PC-3 (cell line): Measurements from ENCODE around the gene ZNF740. TPM values are rescaled to one million over a fixed set of nuclear protein-coding genes. Genes with fewer than 3 reads are reported as not detected.

Experiments used
- ATAC-seq: fragments of 200-7000 bp; cut with Tn5 transposase; 2 replicates; pipeline ENCODE4 v1.9.1; 2020; ENCODE audit warnings: mild to moderate bottlenecking, moderate library complexity
- BruUV-seq: library from RNA; stranded (reverse); fragments of 400-500 nt; replicated peaks from 2 replicates; lab custom pipeline; 2021; lab: Mats Ljungman, UMichigan
- CTCF ChIA-PET: fragments of 300-600 bp; sonication (Branson Sonifier 250); formaldehyde crosslinking; loops from one replicate; lab custom pipeline; 2022; ENCODE audit warnings: antibody characterized with exemption; lab: Charles Lee
- POLR2A ChIA-PET: fragments of 300-600 bp; sonication (Branson Sonifier 250); formaldehyde crosslinking; loops from one replicate; lab custom pipeline; 2022; ENCODE audit warnings: antibody characterized with exemption; ENCODE audit not compliant: unreplicated experiment; lab: Charles Lee
- DNase-seq: peaks from one replicate; pipeline ENCODE4 v3.0.0-alpha.2; 2015
- H2AFZ ChIP-seq: fragments of 300-600 bp; sonication (generic); 2 replicates; pipeline ENCODE4 v1.6.0; 2016; ENCODE audit warnings: antibody characterized with exemption, low read length
- H3F3A ChIP-seq: fragments of 300-600 bp; sonication (generic); one replicate; pipeline ENCODE4 v1.6.0; 2017; ENCODE audit warnings: antibody characterized with exemption, low read length, control low read depth, mild to moderate bottlenecking; ENCODE audit not compliant: unreplicated experiment
- H3K27ac ChIP-seq: fragments of 300-600 bp; sonication (generic); 2 replicates; pipeline ENCODE4 v1.5.1; 2016; ENCODE audit warnings: mild to moderate bottlenecking, low read length
- H3K27me3 ChIP-seq: fragments of 300-600 bp; sonication (generic); 2 replicates; pipeline ENCODE4 v1.6.1; 2016; ENCODE audit warnings: low read length, mixed read lengths
- H3K36me3 ChIP-seq: fragments of 300-600 bp; sonication (generic); 2 replicates; pipeline ENCODE4 v1.6.1; 2016; ENCODE audit warnings: low read depth, mixed run types, low read length, mixed read lengths
- H3K4me1 ChIP-seq: fragments of 300-600 bp; sonication (generic); 2 replicates; pipeline ENCODE4 v1.5.1; 2016; ENCODE audit warnings: low read length; ENCODE audit not compliant: insufficient read depth
- H3K4me2 ChIP-seq: fragments of 300-600 bp; sonication (generic); 2 replicates; pipeline ENCODE4 v1.6.0; 2016; ENCODE audit warnings: low read length
- H3K4me3 ChIP-seq: fragments of 300-600 bp; sonication (generic); 2 replicates; pipeline ENCODE4 v1.5.1; 2016; ENCODE audit warnings: mild to moderate bottlenecking, low read length, mixed read lengths
- H3K79me2 ChIP-seq: fragments of 300-600 bp; sonication (generic); 2 replicates; pipeline ENCODE4 v1.6.1; 2017; ENCODE audit warnings: low read length, mixed read lengths
- H3K9ac ChIP-seq: fragments of 300-600 bp; sonication (generic); 2 replicates; pipeline ENCODE4 v1.6.0; 2016; ENCODE audit warnings: mild to moderate bottlenecking, low read length
- H3K9me2 ChIP-seq: fragments of 300-600 bp; sonication (generic); replicated peaks from 2 replicates; pipeline ENCODE4 v1.6.1; 2016; ENCODE audit warnings: mixed run types, low read length, mixed read lengths
- H3K9me3 ChIP-seq: fragments of 300-600 bp; sonication (generic); 2 replicates; pipeline ENCODE4 v1.6.1; 2016; ENCODE audit warnings: low read length, mixed read lengths
- H4K20me1 ChIP-seq: fragments of 300-600 bp; sonication (generic); 2 replicates; pipeline ENCODE4 v1.6.1; 2016; ENCODE audit warnings: low read length, mixed read lengths
- EZH2 ChIP-seq: fragments of 300-600 bp; sonication (generic); IDR thresholded peaks from one replicate; pipeline ENCODE4 v1.6.1; 2017; ENCODE audit warnings: antibody characterized with exemption, mild to moderate bottlenecking, low read length; ENCODE audit not compliant: unreplicated experiment
- EZH2phosphoT487 ChIP-seq: fragments of 300-600 bp; sonication (generic); IDR thresholded peaks from 2 replicates; pipeline ENCODE4 v1.6.1; 2018; ENCODE audit warnings: mild to moderate bottlenecking, antibody characterized with exemption, low read length, borderline replicate concordance
- intact Hi-C: fragments of 100-400 bp; cut with micrococcal nuclease; formaldehyde crosslinking; loops from 2 replicates; pipeline ENCODE4 v1.9.0; 2023
- total RNA-seq: library from RNA; depleted of rRNA; stranded (reverse); fragments of >200 nt; gene quantifications from 2 replicates; pipeline ENCODE4 v1.2.3, GENCODE V29; 2014
- TF ChIP-seq, protein P1 (sequence below): fragments of 300-600 bp; sonication (generic); conservative IDR thresholded peaks from 2 replicates; pipeline ENCODE4 v1.5.1; 2017; ENCODE audit warnings: antibody characterized with exemption, low read depth, mild to moderate bottlenecking, low read length

Gene ZNF740
- total RNA-seq, 1 experiment from 2014 or later, result 12.3 TPM

DNA sequence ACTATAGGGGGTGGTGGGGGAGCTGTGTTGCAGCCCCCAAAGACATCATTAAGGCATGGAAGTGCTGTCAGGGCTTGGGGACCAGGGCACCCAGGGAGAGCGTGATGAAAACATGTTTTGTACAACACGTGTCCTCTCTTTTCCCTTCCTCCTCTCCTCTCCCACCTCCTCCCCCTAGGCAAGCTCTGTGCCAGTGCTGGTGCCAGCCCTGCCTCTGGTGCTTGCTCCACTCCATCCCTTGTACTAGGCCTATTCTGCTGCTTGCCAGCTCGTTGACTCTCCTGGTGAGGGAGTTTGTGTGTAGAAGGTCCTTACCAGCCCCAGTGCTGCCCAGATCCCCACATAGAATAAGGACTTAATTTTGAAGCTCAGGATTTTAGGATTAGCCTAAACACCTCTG is 54.6 kb downstream of the ZNF740 start:
- H3K9ac ChIP-seq, result no peak overlapping the region
- BruUV-seq, result no TSS peak
- ATAC-seq (no peak), DNase-seq (no peak)
- H3F3A ChIP-seq, result peaks cover 3% of the 10 kb centered on the region
- H3K4me1 ChIP-seq, result peaks cover 32% of the 10 kb centered on the region
- H3K9me2 ChIP-seq, result no peaks in the 10 kb centered on the region
- H3K27ac ChIP-seq, result no peak overlapping the region
- H4K20me1 ChIP-seq, result no peaks in the 10 kb centered on the region
- H3K9me3 ChIP-seq, result no peaks in the 10 kb centered on the region
- intact Hi-C loops, result no loop called here
- H3K27me3 ChIP-seq, result no peaks in the 10 kb centered on the region
- peaks cover 14% of the 10 kb centered on the region for H3K79me2 ChIP-seq
- H3K4me3 ChIP-seq, result no peak overlapping the region
- no peak overlapping the region for H3K4me2 ChIP-seq
- TF ChIP-seq EZH2phosphoT487, result no peak
- no peak for TF ChIP-seq EZH2
- TF ChIP-seq, protein P1, sequence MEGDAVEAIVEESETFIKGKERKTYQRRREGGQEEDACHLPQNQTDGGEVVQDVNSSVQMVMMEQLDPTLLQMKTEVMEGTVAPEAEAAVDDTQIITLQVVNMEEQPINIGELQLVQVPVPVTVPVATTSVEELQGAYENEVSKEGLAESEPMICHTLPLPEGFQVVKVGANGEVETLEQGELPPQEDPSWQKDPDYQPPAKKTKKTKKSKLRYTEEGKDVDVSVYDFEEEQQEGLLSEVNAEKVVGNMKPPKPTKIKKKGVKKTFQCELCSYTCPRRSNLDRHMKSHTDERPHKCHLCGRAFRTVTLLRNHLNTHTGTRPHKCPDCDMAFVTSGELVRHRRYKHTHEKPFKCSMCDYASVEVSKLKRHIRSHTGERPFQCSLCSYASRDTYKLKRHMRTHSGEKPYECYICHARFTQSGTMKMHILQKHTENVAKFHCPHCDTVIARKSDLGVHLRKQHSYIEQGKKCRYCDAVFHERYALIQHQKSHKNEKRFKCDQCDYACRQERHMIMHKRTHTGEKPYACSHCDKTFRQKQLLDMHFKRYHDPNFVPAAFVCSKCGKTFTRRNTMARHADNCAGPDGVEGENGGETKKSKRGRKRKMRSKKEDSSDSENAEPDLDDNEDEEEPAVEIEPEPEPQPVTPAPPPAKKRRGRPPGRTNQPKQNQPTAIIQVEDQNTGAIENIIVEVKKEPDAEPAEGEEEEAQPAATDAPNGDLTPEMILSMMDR, result no peak
- CTCF ChIA-PET, result no interaction called here
- H3K36me3 ChIP-seq, result no peaks in the 10 kb centered on the region
- POLR2A ChIA-PET, result no interaction called here
- no peak overlapping the region for H2AFZ ChIP-seq

DNA sequence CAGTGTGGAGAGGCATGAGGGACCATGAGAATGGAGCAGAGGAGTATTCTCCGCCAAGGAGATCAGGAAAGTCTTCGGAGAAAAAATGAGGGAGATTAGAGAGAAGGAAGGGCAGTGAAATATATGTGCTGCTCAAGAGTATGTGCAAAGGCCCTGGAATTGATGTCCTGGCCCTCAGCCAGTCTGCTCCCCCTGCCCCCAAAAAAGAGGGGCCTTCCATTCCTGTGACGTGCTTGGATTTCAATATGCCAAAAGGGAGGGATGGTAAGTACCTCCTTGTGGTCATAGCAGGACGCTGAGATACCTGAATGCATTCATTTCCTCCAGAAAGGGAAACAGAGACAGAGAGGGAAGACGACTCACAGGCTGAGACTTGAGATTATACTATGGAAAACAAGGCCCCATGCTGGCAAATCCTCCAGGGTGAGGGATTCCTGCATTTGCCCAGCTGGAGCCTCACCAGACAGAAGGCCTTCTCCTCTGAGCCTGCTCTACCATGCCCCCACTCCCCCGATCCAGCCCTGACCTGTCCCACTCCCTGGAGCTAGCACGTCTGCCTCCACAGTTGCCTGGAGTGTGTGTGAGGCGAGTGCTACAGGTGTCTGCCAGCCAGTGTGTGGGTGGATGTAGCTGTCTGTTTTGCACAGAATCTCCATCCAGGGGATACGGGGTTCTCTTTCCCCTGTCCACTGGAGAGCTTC is 55.4 kb downstream of the ZNF740 start:
- no peak for DNase-seq
- ATAC-seq, result no peak
- Histone ChIP-seq H3K9me2 (no peaks in the 10 kb centered on the region), H3K9ac (no peak overlapping the region), H4K20me1 (no peaks in the 10 kb centered on the region), H3K4me1 (peaks cover 25% of the 10 kb centered on the region), H3K27me3 (no peaks in the 10 kb centered on the region), H3K4me2 (no peak overlapping the region), H3K36me3 (no peaks in the 10 kb centered on the region), H3F3A (peaks cover 3% of the 10 kb centered on the region), H3K27ac (no peak overlapping the region), H3K9me3 (no peaks in the 10 kb centered on the region), H3K4me3 (no peak overlapping the region), H2AFZ (no peak overlapping the region), H3K79me2 (peaks cover 9% of the 10 kb centered on the region)
- no TSS peak for BruUV-seq
- TF ChIP-seq EZH2 (no peak), EZH2phosphoT487 (no peak)
- TF ChIP-seq, protein P1, result no peak
- intact Hi-C loops, result no loop called here
- ChIA-PET CTCF (no interaction called here), POLR2A (no interaction called here)

DNA sequence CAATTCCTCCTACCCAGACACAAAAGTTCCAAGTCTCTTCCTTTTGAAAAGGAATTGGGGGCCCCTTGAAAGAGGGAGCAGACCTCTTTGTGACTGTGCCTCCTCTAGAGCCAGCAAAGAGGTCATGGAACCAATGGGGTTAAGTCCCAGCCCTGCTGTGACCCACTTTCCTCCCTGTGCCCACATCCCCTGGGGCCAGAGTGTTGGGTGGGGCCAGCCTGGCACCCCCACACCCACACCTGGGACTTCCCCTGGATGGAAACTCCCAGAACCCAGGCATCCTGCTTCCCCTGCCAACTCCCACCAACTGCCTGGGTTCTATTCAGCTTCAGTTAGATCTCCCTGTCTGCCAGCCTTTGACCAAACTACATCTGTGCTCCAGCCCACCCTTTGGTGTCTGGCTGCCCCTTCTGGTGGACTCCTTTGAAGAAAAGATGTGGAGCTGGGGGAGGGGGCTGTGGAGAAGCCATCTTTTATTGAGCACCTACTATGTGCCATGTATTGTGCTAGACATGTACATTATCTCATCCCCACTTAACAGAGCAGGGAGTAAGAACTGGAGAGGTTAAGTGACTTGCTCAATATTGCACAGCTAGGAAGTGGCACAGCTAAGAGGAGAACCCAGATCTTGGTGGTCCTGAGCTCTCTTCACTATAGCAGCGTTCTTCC is 56.1 kb downstream of the ZNF740 start:
- intact Hi-C loops, result no loop called here
- peaks cover 18% of the 10 kb centered on the region for H3K4me1 ChIP-seq
- ATAC-seq (no peak), DNase-seq (no peak)
- BruUV-seq, result no TSS peak
- H3F3A ChIP-seq, result peaks cover 3% of the 10 kb centered on the region
- H3K4me3 ChIP-seq, result no peak overlapping the region
- no peak overlapping the region for H2AFZ ChIP-seq
- ChIA-PET POLR2A (no interaction called here), CTCF (no interaction called here)
- no peak overlapping the region for H3K4me2 ChIP-seq
- peaks cover 2% of the 10 kb centered on the region for H3K79me2 ChIP-seq
- H3K27ac ChIP-seq, result no peak overlapping the region
- H3K9me3 ChIP-seq, result no peaks in the 10 kb centered on the region
- H3K36me3 ChIP-seq, result no peaks in the 10 kb centered on the region
- H3K9ac ChIP-seq, result no peak overlapping the region
- H3K9me2 ChIP-seq, result no peaks in the 10 kb centered on the region
- H3K27me3 ChIP-seq, result no peaks in the 10 kb centered on the region
- H4K20me1 ChIP-seq, result no peaks in the 10 kb centered on the region
- TF ChIP-seq EZH2, result no peak
- TF ChIP-seq, protein P1, result no peak
- TF ChIP-seq EZH2phosphoT487, result no peak
